HUES64 (cell line): ENCODE data around the gene OR1F1.

Experiments used
- H3K27ac ChIP-seq: 2 replicates; pipeline ENCODE4 v1.7.0; 2013; ENCODE audit warnings: low read depth, low read length, inconsistent platforms
- H3K27me3 ChIP-seq: 2 replicates; pipeline ENCODE4 v1.6.1; 2013; ENCODE audit warnings: mild to moderate bottlenecking, low read length; ENCODE audit not compliant: insufficient read depth
- H3K36me3 ChIP-seq: 2 replicates; pipeline ENCODE4 v1.6.1; 2013; ENCODE audit warnings: mild to moderate bottlenecking, low read length; ENCODE audit not compliant: insufficient read depth
- H3K4me1 ChIP-seq: 2 replicates; pipeline ENCODE4 v1.6.1; 2013; ENCODE audit warnings: mild to moderate bottlenecking, low read length, moderate library complexity; ENCODE audit not compliant: insufficient read depth
- H3K4me3 ChIP-seq: 2 replicates; pipeline ENCODE4 v1.5.1; 2013; ENCODE audit warnings: mild to moderate bottlenecking, low read length, moderate library complexity
- H3K9ac ChIP-seq: 2 replicates; pipeline ENCODE4 v1.6.1; 2013; ENCODE audit warnings: mild to moderate bottlenecking, low read depth, low read length
- H3K9me3 ChIP-seq: 2 replicates; pipeline ENCODE4 v1.6.1; 2013; ENCODE audit warnings: low read depth, low read length; ENCODE audit not compliant: insufficient read depth
- WGBS: fragments of 150-250, 120-280 bp; methylation state at CpG from one replicate; pipeline ENCODE4 v1.1.7; 2013; ENCODE audit warnings: missing lambda C conversion rate; 5-methylcytosine and 5-hydroxymethylcytosine counted together

Gene OR1F1

GRCh38 chr16:3242709-3243108, 54.7 kb downstream of the OR1F1 start:
- H3K36me3 ChIP-seq = no peaks in the 10 kb centered on the region
- H3K4me1 ChIP-seq = no peaks in the 10 kb centered on the region
- no peak overlapping the region for H3K27ac ChIP-seq
- H3K27me3 ChIP-seq = no peaks in the 10 kb centered on the region; the same call in 1 of the 2 replicates
- 83% methylated on average over 11 of the region's 11 CpGs for WGBS
- H3K4me3 ChIP-seq = no peak overlapping the region
- H3K9me3 ChIP-seq = no peaks in the 10 kb centered on the region
- H3K9ac ChIP-seq = no peak overlapping the region

GRCh38 chr16:3243882-3244281, 55.9 kb downstream of the OR1F1 start:
- WGBS = 91% methylated on average over 6 of the region's 6 CpGs
- no peak overlapping the region for H3K4me3 ChIP-seq
- no peak overlapping the region for H3K9ac ChIP-seq
- no peaks in the 10 kb centered on the region for H3K9me3 ChIP-seq
- no peaks in the 10 kb centered on the region for H3K36me3 ChIP-seq
- H3K27me3 ChIP-seq = no peaks in the 10 kb centered on the region; the same call in 1 of the 2 replicates
- H3K4me1 ChIP-seq = no peaks in the 10 kb centered on the region
- no peak overlapping the region for H3K27ac ChIP-seq

- Histone ChIP-seq H3K4me3 (no peak overlapping the region), H3K36me3 (no peaks in the 10 kb centered on the region), H3K9ac (no peak overlapping the region), H3K27ac (no peak overlapping the region), H3K9me3 (no peaks in the 10 kb centered on the region), H3K27me3 (no peaks in the 10 kb centered on the region; the same call in 1 of the 2 replicates), H3K4me1 (no peaks in the 10 kb centered on the region)
- 78% methylated on average over 7 of the region's 7 CpGs for WGBS
Measured at GRCh38 chr16:3246002-3246401, 58.0 kb downstream of the OR1F1 start.

GRCh38 chr16:3246876-3247275, 58.9 kb downstream of the OR1F1 start:
- no peaks in the 10 kb centered on the region for H3K36me3 ChIP-seq
- no peak overlapping the region for H3K9ac ChIP-seq
- H3K4me1 ChIP-seq = no peaks in the 10 kb centered on the region
- H3K27ac ChIP-seq = no peak overlapping the region
- H3K9me3 ChIP-seq = no peaks in the 10 kb centered on the region
- 90% methylated on average over 10 of the region's 10 CpGs for WGBS
- H3K4me3 ChIP-seq = no peak overlapping the region
- H3K27me3 ChIP-seq = no peaks in the 10 kb centered on the region; the same call in 1 of the 2 replicates

GRCh38 chr16:3248596-3248995, 60.6 kb downstream of the OR1F1 start:
- WGBS = 82% methylated on average over 5 of the region's 5 CpGs
- Histone ChIP-seq H3K9me3 (no peaks in the 10 kb centered on the region), H3K4me1 (no peaks in the 10 kb centered on the region), H3K27ac (no peak overlapping the region), H3K9ac (no peak overlapping the region), H3K36me3 (no peaks in the 10 kb centered on the region), H3K4me3 (no peak overlapping the region), H3K27me3 (no peaks in the 10 kb centered on the region; the same call in 1 of the 2 replicates)

- no peak overlapping the region for H3K4me3 ChIP-seq
Measured at GRCh38 chr16:3249020-3249419, 61.0 kb downstream of the OR1F1 start.

GRCh38 chr16:3249451-3249850, 61.4 kb downstream of the OR1F1 start:
- no peaks in the 10 kb centered on the region for H3K9me3 ChIP-seq
- no peaks in the 10 kb centered on the region for H3K4me1 ChIP-seq
- no peaks in the 10 kb centered on the region for H3K36me3 ChIP-seq
- H3K9ac ChIP-seq = no peak overlapping the region
- H3K27me3 ChIP-seq = no peaks in the 10 kb centered on the region; the same call in 1 of the 2 replicates
- WGBS = 82% methylated on average over 14 of the region's 14 CpGs
- no peak overlapping the region for H3K27ac ChIP-seq
- H3K4me3 ChIP-seq = no peak overlapping the region

More at GRCh38 chr16:3249020-3249419, 61.0 kb downstream of the OR1F1 start:
- Histone ChIP-seq H3K4me1 (no peaks in the 10 kb centered on the region), H3K9me3 (no peaks in the 10 kb centered on the region), H3K27ac (no peak overlapping the region), H3K27me3 (no peaks in the 10 kb centered on the region; the same call in 1 of the 2 replicates), H3K36me3 (no peaks in the 10 kb centered on the region), H3K9ac (no peak overlapping the region)
- WGBS = 82% methylated on average over 1 of the region's 1 CpG

GRCh38 chr16:3252967-3253366, 65.0 kb downstream of the OR1F1 start:
- H3K4me3 ChIP-seq = no peak overlapping the region
- H3K27me3 ChIP-seq = no peaks in the 10 kb centered on the region
- H3K36me3 ChIP-seq = no peaks in the 10 kb centered on the region
- H3K4me1 ChIP-seq = no peaks in the 10 kb centered on the region
- WGBS = 96% methylated on average over 4 of the region's 4 CpGs
- H3K27ac ChIP-seq = no peak overlapping the region
- H3K9ac ChIP-seq = no peak overlapping the region
- H3K9me3 ChIP-seq = no peaks in the 10 kb centered on the region

GRCh38 chr16:3254309-3254708, 66.3 kb downstream of the OR1F1 start:
- 83% methylated on average over 35 of the region's 35 CpGs for WGBS
- H3K36me3 ChIP-seq = no peaks in the 10 kb centered on the region
- H3K9me3 ChIP-seq = no peaks in the 10 kb centered on the region
- no peak overlapping the region for H3K9ac ChIP-seq
- H3K27me3 ChIP-seq = no peaks in the 10 kb centered on the region
- no peak overlapping the region for H3K4me3 ChIP-seq
- H3K4me1 ChIP-seq = no peaks in the 10 kb centered on the region
- H3K27ac ChIP-seq = no peak overlapping the region
